Thyroid gland (tissue), 4 donors: Measurements from ENCODE around the gene NLGN1.

Experiments used
- POLR2A ChIP-seq, 2 donors: fragments of 450-650 bp; IDR thresholded peaks; one replicate each; pipeline ENCODE4 v1.6.1; 2017; ENCODE audit warnings: antibody characterized with exemption in 2 of 2, mild to moderate bottlenecking in 2 of 2, moderate library complexity in 1 of 2
- TF ChIP-seq, protein P1 (sequence below), 6 experiments: fragments of 200-600 bp in 3 of 6; fragments of 450-650 bp in 3 of 6; sonication (generic) in 3 of 6; IDR thresholded peaks; one replicate each; pipeline ENCODE4 v1.5.1; 2016 to 2019; ENCODE audit warnings: antibody characterized with exemption in 6 of 6, mild to moderate bottlenecking in 2 of 6, inconsistent platforms in 1 of 6, moderate library complexity in 1 of 6

DNA sequence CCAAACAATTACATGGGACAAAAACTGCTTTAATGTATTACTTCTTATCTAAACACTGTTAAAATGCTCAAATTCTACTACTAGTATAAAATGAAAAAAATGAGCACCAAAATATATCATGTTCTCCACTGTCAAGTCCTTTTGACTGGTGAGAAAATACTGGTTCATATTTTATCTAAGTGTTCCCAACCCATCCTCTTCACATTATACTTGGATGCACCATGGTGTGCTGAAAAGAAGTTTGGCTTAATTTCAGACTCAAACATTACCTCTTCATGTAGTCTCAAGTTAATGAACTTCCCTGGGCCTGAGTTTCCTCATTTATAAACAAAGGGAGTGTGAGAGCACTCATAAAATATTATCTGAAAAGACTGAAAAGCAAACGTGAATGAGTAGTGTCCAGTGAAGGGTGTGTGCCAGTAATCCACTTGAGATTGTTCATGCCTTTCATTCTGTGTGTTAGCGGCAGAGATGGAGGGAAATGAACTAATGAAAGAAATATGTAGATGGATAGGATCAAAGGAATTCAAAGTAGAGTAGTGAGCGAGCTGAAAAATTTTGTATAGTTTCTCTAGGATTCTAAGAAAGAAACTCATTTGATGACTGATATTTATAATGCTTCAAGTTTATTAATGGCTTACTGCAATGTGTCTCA, 263.2 kb downstream of the NLGN1 start:
- TF ChIP-seq POLR2A (IDR thresholded peaks at IDR 0.05) = no peak
- TF ChIP-seq, protein P1, sequence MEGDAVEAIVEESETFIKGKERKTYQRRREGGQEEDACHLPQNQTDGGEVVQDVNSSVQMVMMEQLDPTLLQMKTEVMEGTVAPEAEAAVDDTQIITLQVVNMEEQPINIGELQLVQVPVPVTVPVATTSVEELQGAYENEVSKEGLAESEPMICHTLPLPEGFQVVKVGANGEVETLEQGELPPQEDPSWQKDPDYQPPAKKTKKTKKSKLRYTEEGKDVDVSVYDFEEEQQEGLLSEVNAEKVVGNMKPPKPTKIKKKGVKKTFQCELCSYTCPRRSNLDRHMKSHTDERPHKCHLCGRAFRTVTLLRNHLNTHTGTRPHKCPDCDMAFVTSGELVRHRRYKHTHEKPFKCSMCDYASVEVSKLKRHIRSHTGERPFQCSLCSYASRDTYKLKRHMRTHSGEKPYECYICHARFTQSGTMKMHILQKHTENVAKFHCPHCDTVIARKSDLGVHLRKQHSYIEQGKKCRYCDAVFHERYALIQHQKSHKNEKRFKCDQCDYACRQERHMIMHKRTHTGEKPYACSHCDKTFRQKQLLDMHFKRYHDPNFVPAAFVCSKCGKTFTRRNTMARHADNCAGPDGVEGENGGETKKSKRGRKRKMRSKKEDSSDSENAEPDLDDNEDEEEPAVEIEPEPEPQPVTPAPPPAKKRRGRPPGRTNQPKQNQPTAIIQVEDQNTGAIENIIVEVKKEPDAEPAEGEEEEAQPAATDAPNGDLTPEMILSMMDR (IDR thresholded peaks at IDR 0.05) = no peak
